Stimulated activated CD4-positive, alpha-beta T cell treated with anti-CD3 and anti-CD28 coated beads, Interleukin-12 subunit alpha, Interleukin-12 subunit beta, amount 100 ng/mL, for 24 hours (primary cell): Measurements from ENCODE around the gene SAP130.

Experiments
- DNase-seq, 2 experiments: peaks; one replicate each; pipeline ENCODE4 v3.0.0-alpha.2; 2020; ENCODE audit warnings: low read depth in 2 of 2

SAP130 gene

DNA sequence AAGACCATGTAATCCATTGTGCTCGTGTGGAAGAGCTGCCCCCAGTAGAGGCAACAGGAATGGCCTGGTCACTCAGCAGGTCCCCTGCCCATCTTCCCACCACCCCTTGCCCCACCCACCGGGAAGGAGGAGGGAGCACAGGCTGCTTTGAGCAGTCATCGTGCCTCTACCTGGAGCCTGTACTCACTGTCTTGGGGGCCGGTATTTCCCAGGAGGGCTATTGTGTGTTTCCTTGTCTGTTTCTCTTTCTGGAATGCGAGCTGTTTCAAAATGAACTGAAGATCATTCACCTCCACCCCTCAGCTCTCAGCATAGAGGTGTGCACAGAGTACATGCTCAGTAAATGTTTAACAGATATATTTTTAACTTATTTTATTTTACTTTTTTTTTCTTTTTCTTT, 134.4 kb downstream of the SAP130 start:
- no peak for DNase-seq

- no peak for DNase-seq
Measured at GRCh38 chr2:127893033-127893432, 134.8 kb downstream of the SAP130 start.

- DNase-seq, result no peak
Measured at GRCh38 chr2:127891811-127892210, 136.0 kb downstream of the SAP130 start.
